SHP77 (cell line): Measurements from ENCODE around the gene PTTG1.
"Not testable (repeated sequence)": the region's sequence is repeated elsewhere in the genome, so short reads cannot be mapped to it uniquely, and the experiment has no call there.

Source experiments
- DNase-seq, 2 experiments: peaks; one replicate each; lab custom pipeline; 2025; lab: John Stamatoyannopoulos, UW

PTTG1 gene

DNA sequence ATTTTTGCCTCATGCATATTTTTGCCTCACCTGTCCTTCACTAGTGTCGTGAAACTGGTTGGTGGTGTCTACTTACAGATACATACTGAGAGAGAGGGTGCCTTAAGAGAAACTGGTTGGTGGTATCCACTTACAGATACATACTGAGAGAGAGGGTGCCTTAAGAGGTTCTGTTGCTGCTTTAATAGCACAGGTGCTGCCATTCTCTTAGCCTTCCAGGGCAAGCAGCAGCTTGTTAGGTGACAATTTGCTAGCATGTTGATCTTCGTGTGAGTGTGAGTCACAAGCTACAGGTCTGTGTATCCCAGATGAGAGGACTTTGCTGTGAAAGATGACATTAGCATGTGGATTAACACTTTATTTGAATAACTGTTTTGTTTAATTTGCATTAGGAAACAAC, 1.4 kb downstream of the PTTG1 start:
- DNase-seq, result peak in 1 of 2 experiments; percentile 11

DNA sequence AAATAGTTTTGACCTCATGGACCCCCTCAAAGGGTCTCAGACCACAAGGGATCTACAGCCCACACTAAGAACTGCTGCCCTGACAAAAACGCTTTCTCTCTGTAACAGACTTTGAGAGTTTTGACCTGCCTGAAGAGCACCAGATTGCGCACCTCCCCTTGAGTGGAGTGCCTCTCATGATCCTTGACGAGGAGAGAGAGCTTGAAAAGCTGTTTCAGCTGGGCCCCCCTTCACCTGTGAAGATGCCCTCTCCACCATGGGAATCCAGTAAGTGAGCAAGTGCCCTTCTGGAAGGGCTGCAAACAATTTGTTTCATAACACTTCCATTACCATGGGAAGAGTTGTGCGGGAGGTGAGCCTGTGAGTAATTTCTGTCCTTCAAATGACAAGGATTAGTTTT, 6.0 kb downstream of the PTTG1 start:
- DNase-seq, result no peak

DNA sequence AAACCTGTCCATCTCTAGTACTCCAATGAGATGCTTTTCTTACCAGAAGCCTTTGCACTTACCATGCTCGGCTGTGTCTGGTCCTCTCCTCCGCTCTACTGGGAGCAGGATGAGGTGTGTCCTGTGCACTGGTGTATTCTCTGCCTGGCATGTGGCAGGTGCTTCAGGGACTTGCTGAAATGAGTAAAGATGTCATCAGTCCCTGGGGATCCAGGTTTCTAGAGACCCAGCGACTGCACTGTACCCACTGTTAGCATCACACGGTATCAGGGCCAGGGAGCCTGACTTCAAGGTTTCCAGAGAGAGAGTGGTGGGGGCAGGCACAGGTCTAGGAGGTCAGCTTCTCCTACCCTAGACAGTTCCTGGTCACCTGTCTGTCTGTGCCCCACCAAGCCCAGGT, 10.5 kb downstream of the PTTG1 start:
- DNase-seq, result no peak

DNA sequence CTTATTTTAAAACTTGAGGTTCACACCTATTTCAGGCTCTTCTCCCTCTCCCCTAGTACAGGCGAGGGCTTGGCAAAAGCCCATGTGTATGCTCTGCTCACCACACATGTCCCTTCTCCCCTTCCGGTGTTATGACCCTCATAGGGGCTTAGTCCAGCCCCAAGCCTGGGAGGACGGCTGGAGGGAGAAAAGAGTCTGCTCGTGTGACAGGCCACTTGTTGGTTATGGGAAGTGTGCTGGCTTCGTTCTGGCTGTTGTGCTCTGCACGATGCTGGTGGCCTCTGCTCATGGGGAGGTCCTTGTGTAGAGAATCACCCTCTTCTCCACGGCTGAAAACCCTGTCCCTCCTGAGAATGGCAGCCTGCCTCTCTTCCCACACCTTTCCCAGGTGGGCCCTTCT, 11.1 kb downstream of the PTTG1 start:
- no peak for DNase-seq

DNA sequence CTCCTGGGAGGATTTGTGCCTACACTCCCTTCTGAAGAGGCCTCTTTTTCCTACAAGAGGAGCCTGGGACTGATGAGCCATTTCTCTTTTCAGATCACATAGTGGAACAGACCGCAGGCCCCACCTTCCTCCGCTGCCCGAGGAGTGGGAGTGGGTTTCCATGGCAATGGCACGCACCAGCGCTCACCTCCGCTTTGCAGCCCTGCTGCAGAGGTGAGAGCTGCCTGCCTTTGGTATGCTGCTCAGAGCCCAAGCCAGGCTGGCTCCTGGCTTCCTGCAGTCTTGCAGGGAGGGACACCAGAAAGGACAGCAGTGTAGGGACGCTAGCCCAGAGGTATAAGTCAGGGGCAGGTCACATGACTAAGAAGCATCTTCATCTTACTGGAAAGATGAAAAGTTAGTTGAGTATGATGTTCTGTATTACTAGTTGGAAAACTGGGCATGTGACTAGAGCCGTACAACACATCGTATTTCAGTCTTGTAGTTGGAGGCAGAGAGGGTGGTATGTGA, 12.4 kb downstream of the PTTG1 start:
- DNase-seq, result peak; percentile 17 to 44

DNA sequence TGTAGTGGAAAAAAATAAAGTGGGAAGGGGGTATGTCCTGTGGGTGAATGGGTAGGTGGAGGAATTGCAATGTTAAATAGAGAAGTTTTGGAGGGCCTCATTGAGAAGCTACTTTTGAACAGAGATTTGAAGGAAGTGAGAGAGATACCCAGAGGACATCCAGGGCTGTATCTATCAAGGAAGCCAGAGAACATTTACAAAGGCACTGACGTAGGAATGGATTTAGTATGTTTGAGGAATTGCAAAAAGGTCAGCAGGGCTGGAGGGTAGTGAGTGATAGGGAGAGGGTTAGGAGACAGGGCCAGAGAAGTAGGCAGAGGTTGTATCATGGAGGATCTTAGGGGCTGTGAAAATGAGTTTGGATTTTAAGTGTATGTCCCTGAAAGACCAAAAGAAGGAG, 13.9 kb downstream of the PTTG1 start:
- DNase-seq, result no peak

DNA sequence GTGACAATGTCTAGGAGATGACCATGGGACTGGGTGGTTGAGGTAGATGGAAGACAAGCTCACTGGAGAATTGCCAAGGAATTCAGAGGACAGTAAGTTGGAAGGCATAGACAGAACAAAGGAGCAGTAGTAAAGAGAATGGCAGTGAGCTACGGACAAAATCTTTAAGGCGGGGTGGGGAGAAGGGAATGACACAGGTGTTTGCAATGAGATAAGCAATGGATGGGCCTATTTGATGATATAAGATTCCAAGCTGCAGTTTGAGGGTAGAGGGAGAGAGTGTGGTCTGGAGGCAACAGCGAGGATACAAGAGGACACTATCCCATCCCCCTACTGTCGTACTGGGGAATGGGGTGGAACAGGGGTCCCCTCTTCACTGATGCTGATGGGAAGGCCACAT, 14.4 kb downstream of the PTTG1 start:
- no peak for DNase-seq

DNA sequence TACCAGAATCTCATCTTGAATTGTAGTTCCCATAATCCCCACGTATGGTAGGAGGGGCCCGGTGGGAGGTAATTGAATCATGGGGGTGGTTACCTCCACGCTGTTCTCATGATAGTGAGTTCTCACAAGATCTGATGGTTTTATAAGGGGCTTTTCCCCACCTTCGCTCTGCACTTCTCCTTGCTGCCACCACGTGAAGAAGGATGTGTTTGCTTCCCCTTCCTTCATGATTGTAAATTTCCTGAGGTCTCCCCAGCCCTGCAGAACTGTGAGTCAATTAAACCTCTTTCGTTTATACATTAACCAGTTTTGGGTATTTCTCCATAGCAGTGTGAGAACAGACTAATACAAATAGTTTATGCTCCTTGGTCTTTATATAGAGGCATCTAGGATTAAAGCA, 15.0 kb downstream of the PTTG1 start:
- DNase-seq, result not testable (repeated sequence)

DNA sequence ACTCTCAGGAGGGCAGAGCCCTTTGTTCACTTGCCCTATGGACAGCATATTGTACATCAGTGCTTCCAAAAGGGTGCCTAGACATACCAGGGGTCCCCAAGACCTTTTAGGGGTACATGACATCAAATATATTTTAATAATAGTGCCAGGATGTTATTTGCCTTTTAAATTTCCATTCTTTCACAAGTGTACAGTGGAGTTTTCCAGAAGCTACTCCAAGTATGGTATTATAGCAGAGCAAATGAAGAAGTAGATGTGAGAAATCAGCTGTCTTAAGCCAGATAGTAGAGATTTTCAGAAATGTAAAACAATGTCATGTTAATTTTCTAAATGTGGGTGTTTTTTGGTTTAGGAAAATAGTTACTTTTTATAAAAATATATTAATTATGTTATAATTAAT, 15.6 kb downstream of the PTTG1 start:
- no peak for DNase-seq

DNA sequence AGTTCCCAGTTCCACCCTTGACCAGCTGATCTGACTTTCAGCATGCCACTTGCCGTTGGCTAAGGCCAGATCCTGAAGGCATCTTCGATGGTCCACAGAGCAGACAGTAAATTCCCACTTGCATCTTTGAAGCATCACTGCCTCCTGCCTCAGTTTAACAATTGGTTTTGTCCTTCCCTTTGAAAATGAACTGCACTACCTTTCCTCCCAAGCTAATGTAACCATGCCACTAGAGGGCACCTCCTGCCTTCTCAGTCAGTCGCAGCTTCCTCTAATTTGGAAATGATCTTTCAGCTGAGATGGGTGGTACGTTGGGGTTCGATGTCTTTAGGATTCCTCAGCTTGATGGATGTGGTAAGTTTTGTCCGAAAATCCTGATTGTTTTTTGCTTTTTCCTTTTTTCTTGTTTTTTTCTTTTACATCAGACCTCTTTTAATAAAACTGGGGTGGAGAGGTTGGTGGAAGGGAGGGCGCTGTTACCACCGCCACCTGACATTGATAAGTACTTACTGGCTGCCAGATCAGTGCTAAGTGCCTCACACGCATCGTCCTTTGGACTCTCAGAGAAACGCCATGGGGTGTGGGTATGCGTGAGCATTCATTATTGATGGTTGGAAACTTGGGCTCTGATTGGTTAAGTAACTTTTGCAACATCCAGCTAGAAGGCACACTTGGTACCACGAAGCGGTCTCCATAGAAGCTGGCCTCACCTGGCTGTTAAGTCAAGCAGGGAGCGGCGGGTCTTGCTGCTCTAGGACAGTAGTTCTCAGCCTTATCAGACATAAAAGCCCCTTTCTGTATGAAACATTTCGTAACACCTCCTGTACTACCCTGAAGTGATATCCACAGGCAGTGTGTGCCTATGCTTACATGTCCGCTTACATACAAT, 16.9 kb downstream of the PTTG1 start:
- peak; percentile 48 to 64 for DNase-seq

DNA sequence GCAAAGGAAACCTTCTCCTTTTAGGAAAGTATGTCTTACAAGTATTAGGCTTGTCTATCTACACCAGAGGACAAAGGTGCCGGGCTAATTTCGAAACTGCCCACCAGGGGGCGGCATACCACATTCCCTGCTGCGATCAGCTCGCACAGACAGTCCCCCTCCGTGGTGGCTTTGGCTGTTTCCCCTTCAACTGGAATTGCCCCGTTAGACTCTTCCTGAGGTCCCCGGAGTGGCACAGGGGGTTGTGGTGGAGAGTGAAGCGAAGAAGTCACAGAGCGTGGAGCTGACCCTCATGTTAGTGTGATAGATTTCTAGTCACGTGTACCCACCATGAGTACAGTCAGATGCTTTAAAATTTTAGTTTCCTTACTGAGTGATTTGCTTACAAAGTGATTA, 17.5 kb downstream of the PTTG1 start:
- peak; percentile 44 to 64 for DNase-seq

DNA sequence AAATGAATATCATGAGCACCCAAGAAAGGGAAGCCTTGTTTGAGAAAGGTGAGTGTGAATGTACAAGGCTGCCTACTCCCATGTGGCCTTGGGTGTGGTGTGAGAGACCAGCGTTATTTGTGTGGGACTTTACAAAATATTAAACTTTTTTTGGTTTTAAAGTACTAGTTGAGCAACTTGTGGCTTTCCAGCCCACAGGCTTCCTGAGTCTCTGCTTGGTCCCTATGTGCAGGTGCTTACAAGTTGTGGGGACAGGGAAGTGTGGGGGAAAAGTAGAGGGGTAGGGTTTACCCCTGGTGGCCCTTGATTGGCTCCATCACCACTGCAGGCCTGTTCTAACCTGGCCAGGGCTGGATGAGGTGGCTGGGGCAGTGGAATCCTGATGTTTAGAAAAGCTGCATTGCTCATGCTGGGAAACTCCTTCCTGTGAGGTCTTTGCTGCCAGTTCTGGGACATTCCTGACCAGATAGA, 19.7 kb downstream of the PTTG1 start:
- no peak for DNase-seq

DNA sequence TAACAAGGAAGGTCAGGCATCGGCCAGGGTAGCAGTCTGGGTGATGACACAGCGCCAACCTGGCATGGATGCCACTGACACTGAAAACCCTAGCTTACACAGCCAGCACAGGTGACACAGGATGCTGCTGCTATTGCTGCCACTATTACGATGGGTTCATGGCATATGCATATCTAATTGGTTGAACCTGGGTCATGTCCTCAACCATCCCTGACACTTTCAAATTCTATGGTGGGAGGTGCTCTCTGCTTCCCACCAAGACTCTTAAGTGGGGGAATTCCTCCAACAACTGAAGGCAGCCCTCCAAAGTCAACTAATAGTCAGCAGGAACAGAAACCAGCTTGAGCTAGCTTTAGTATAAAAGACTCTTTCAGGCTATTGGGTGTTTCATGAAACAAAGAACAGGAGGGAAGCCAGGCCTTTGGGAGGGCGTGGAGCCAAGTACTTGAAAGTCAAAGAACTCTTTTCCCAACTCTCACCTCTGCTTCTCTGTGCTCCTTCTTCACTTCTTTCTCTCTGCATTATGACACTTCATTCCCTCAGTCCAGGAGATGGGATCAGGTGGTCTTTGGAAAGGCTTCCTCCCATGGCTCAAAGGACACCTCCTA, 21.3 kb downstream of the PTTG1 start:
- DNase-seq, result no peak

DNA sequence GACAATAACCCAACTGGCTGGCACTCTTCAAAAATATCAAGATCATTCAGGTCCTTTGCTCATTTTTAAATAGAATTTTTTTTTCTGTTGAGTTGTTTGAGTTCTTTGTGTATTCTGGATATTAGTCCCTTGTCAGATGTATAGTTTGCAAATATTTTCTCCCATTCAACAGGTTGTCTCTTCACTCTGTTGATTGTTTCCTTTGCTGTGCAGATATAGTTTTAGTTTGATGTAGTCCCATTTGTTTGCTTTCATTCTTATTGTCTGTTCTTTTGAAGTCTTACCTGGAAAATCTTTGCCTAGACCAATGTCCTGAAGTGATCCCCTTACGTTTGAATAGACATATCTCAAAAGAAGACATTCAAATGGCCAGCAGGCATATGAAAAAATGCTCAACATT, 22.8 kb downstream of the PTTG1 start:
- DNase-seq, result no peak

DNA sequence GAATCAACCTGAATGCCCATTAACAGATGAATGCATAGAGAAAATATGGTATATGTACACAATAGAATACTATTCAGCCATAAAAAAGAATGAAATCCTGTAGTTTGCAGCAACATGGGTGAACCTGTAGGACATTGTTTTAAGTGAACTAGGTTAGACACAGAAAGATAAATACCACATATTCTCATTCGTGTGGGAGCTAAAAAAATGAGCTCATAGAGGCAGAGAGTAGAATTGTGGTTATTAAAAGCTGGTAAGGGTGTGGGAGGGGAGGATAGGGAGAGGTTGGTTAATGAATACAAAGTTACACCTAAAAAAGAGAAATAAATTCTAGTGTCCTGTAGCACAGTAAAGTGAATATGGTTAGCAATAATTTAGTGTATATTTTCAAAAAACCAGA, 23.5 kb downstream of the PTTG1 start:
- DNase-seq, result no peak

DNA sequence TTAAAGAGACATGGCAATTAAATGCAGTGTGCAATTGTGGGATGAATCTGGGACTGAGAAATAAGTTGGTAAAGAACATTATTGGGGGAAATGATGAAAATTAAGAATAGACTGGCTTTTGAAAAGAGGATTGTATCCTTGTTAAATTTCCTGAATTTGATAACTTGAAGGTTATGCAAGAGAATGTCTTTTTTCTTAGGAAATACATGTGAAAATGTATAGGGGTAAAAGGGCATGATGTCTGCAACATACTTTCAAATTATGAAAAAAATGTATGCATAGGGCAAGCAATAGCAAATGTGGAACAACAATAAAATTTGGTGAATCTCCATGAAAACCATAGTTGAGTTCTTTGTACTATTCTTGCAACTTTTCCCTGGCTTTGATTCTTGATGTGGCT, 24.1 kb downstream of the PTTG1 start:
- DNase-seq, result no peak

DNA sequence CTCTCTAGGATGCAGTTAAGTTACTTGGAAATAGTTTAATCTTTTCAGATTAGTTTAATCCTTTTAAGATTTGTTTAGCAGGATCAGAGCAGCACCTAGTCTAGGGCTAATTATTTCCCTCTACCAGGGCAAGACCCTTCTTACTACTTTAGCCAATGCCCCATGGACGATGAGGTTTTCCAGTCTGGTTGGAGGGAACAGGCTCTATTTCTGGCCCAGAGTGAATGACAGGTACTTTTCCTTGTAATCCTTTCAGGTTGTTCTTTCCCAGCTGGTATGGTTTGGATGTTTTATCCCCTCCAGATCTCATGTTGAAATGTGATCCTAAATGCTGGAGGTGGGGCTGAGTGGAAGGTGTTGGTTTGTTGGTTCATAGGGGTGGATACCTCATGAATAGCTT, 27.2 kb downstream of the PTTG1 start:
- no peak for DNase-seq

DNA sequence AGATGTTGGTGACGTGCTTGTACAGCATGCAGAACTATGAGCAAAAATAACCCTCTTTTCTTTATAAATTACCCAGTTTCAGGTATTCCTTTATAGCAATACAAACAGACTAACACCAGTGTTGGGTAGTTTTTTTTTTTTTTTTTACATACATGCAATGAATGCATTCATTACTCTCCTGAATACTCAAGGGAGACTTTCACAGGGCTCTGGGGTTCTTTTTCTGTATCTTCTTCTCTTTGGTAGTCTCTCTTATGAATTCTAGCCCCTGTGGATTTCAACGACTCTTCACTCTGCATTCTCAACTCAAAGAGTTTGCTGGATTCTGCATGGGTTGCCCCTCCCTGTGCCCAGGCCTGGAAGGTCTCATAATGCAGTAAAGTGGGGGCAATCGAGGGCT, 27.8 kb downstream of the PTTG1 start:
- no peak for DNase-seq

DNA sequence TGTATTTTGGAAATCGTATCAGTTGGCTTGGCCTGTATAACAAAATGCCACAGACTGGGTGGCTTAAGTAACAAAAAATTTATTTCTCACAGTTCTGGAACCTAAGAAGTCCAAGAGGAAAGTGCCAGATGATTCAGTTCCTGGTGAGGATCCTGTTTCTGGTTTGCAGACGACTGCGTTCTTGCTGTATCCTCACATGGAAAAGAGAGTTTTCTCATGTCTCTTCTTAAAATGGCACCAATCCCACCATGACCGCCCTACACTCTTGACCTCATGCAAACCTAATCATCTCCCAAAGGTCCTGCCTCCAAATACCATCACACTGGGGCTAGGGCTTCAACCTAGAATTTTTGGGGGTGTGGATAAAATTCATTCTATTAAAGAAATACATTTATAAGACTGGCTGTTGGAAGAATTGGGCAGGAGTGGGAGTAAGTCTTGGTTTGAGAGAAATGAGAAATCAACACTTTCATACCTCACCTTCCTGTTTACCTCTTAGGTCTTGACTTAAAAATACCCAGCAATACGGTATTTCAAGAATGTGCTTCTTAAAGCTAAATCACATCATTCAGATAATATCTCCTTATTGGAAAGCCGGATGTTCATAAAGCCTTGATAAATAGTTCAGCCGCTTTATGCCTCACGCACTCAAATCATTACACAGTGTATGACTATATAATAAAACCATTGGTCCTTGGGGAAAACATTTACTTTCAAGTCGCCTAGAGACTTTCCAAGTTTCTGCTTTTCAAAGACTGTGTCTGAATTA, 28.7 kb downstream of the PTTG1 start:
- DNase-seq, result no peak

DNA sequence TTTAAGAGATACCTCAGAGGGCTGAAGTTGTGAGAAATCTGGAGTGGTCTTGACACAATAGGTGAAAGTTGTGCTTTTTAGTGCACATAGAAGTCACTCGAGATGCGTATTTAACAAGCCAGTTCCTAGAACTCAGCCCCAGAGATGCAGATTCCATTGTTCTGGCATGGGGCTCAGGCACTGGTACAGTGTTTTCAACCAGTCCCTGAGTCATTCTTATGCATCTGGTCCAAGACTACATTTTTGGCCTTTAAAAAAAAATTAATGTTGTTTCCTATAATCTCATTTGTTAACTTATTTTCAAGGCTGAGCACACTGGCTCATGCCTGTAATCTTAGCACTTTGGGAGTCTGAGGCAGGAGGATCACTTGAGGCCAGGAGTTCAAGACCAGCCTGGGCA, 29.6 kb downstream of the PTTG1 start:
- DNase-seq, result no peak

DNA sequence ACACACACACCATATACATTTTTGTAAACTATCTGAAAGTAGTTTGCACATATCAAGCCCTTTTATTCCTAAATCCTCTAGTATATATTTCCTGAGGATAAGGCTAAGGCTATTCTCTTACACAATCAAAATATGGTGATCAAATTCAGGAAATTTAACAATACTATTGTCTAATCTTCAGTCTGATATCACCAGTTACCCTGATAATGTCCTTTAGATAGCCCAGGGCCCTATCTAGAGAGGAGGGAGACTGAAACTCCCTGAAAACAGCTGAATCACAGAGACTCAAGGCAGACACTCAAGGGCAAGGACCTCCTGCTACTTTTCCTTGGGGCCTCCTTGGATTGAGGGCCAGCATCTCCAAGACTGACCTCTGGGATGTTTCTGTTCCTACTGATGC, 30.4 kb downstream of the PTTG1 start:
- DNase-seq, result no peak

DNA sequence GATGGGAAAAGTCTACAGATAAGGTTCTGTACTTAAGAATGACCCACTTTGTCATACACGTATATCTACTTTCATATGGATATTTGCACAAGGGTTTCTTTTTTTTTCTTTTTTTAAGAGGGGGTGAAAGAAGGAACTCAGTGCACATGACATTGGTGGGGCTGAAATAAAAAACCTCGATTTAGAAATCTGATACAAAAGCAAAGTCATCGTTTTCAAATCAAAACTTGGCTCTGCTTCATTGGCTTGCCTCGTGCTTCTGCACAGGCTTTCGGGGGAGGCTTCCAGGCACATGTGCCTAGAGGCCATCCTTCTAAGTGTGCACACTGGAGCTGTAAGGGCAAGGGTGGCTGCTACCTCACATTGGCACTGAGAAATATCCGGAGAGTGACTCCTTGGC, 31.1 kb downstream of the PTTG1 start:
- DNase-seq, result no peak

DNA sequence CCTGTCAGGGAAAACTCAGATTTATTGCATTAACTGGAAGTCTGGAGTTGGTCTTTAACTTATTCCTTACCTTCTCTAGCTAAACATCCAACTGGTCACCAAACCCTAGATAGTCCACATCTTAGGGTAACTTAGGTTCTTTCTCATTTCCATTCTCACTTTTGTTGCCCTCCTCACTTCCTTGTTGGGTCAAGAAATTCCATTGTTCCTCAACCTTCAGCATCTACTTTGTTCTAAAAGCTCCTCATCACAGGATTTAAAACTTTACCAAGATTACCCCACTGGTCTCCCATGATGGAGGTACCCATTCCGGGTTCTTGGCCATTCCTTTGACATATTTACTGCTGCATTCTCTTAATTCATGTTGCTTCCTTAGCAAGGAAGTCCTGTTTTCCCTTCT, 32.1 kb downstream of the PTTG1 start:
- no peak for DNase-seq
